Rectal smooth muscle tissue (tissue), 1 donor: ENCODE measurements around the gene TTC34.
A peak's percentile ranks its signal among the peaks of the same experiment; 100 is the strongest.

Experiments
- H3K27ac ChIP-seq: one replicate; pipeline ENCODE4 v1.7.0; 2013; ENCODE audit warnings: low read depth, low read length, inconsistent platforms
- H3K27me3 ChIP-seq: one replicate; pipeline ENCODE4 v1.7.0; 2013; ENCODE audit warnings: low read length; ENCODE audit not compliant: control insufficient read depth, insufficient read depth
- H3K36me3 ChIP-seq: one replicate; pipeline ENCODE4 v1.7.0; 2013; ENCODE audit warnings: low read length; ENCODE audit not compliant: control insufficient read depth, insufficient read depth
- H3K4me1 ChIP-seq: one replicate; pipeline ENCODE4 v1.7.0; 2013; ENCODE audit warnings: low read length; ENCODE audit not compliant: control insufficient read depth, insufficient read depth
- H3K4me3 ChIP-seq: one replicate; pipeline ENCODE4 v1.7.0; 2013; ENCODE audit warnings: low read length
- H3K9ac ChIP-seq: one replicate; pipeline ENCODE4 v1.7.0; 2013; ENCODE audit warnings: low read length

Gene TTC34

GRCh38 chr1:2588661-2589430 lies 212.6 kb downstream of the TTC34 start:
- H3K4me3 ChIP-seq, result no peak overlapping the region
- H3K4me1 ChIP-seq, result no peaks in the 10 kb centered on the region
- peaks cover 3% of the 10 kb centered on the region for H3K36me3 ChIP-seq
- no peak overlapping the region for H3K27ac ChIP-seq
- H3K27me3 ChIP-seq, result no peaks in the 10 kb centered on the region
- no peak overlapping the region for H3K9ac ChIP-seq

- H3K9ac ChIP-seq, result no peak overlapping the region
- H3K27ac ChIP-seq, result no peak overlapping the region
- peak overlapping the region; percentile 78 for H3K4me3 ChIP-seq
- no peaks in the 10 kb centered on the region for H3K4me1 ChIP-seq
- no peaks in the 10 kb centered on the region for H3K27me3 ChIP-seq
- H3K36me3 ChIP-seq, result peaks cover 3% of the 10 kb centered on the region
These were observed 213.5 kb downstream of the TTC34 start for GRCh38 chr1:2587860-2588571.

DNA sequence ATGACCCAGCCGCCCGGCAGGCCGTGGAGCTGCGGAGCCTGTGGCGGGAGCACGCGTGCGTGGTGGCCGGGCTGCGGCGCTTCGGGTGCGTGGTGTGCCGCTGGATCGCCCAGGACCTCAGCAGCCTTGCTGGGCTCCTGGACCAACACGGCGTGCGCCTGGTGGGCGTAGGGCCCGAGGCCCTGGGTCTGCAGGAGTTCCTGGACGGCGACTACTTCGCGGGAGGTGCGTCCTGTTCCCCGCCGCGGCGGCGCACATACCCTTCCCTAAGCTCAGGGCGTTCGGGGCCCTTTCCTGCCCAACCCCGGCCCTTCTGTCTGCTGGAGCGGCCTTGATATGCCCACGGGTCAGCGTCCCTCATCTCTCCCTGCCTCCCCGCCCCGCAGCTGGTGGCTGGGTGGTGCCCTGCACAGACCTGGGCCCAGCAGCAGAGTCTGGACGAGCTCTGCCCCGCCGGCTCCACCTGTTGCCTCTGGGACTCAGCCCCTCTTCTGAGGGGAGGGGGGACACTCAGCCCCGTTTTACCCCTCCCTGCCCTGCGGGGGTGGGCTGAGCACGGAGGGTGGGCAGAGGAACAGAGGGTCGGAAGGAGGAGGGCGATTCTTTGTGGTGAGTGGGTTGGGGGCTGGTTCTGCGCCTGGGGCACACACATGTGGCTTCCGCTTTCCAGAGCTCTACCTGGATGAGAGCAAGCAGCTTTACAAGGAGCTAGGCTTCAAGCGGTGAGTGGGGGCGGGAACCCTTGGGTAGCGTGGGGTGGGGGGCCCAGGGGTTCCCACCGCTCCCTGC lies 214.2 kb downstream of the TTC34 start:
- Histone ChIP-seq H3K4me1 (no peaks in the 10 kb centered on the region), H3K36me3 (peaks cover 3% of the 10 kb centered on the region), H3K27ac (peak overlapping the region; percentile 65), H3K4me3 (peak overlapping the region; percentile 78), H3K9ac (no peak overlapping the region), H3K27me3 (no peaks in the 10 kb centered on the region)

DNA sequence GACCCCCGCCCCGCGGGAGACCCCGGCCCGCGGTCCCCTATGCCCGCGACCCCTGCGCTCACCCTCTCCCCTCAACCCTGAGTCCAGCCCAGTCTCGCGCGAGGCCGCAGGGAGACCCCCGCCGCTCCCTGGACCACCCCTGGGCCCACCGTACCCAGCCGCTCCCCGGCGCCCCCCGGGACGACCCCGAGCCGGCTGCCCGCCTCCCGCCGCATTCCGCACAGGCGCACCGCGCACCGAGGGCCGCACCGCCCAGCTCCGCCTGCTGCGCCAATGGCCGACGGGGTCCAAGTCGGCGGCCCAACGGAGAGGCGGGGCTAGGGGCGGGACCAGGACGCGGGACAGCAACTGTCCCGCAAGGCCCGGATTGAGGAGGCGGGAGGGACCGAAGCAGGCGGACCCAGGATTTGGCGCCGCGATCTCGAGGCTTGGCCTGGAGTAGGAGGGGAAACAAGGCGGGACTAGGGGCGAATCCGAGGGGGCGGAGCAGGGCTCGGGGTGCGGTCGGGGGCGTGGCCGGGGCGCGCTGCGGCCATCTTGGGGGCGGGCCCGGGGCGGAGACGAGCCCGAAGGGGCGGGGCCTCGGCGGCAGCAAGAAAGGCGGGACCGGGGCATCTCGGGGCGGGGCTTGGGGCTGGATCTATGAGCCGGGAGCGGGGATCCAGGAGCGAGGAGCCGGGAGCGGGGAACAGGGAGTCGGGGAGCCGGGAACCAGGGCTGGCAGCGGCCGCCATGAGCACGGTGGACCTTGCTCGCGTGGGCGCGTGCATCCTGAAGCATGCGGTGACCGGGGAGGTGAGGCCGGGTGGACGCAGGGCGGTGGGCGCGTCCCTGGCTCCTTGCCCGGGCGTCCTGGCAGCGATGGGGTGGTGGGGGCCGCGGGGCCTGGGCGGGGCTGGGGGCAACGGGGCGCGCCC lies 215.1 kb downstream of the TTC34 start, which contains the start of gene PRXL2B:
TSS of gene PRXL2B (plus strand) at position 624 of the 917 bp plus-strand sequence. CDS start at position 733, 109 bp downstream.
- Histone ChIP-seq H3K27me3 (no peaks in the 10 kb centered on the region), H3K9ac (peak within 1 kb of the TSS; percentile 69), H3K4me1 (no peaks in the 10 kb centered on the region), H3K4me3 (peak within 1 kb of the TSS; percentile 81), H3K36me3 (peaks cover 3% of the 10 kb centered on the region), H3K27ac (peak within 1 kb of the TSS; percentile 95)
